Fibroblast of the aortic adventitia (primary cell): Measurements from ENCODE around the gene HMCN2. TPM values are rescaled to one million over a fixed set of nuclear protein-coding genes. Genes with fewer than 3 reads are reported as not detected.

Experiments
- DNase-seq: peaks from one replicate; pipeline ENCODE4 v3.0.0-alpha.2; 2010; ENCODE audit warnings: low read depth
- H3K4me3 ChIP-seq: 2 replicates; pipeline ENCODE4 v1.5.1; 2011; ENCODE audit warnings: low read depth, mild to moderate bottlenecking, control low read depth, low read length, moderate library complexity
- CTCF ChIP-seq: IDR thresholded peaks from 2 replicates; pipeline ENCODE4 v1.5.1; 2011; ENCODE audit warnings: mild to moderate bottlenecking, low read length, control low read depth, inconsistent platforms; ENCODE audit not compliant: insufficient read depth
- total RNA-seq: library from RNA; depleted of rRNA; stranded (reverse); fragments of >200 nt; gene quantifications from 2 replicates; pipeline ENCODE4 v1.2.3, GENCODE V29; 2012; ENCODE audit warnings: low replicate concordance

HMCN2 gene
- total RNA-seq, 1 donor = not detected

- no peak for TF ChIP-seq CTCF
- no peak for DNase-seq
- H3K4me3 ChIP-seq = no peak overlapping the region
Measured at GRCh38 chr9:130425741-130426466, 160.3 kb downstream of the HMCN2 start.

GRCh38 chr9:130426467-130426773, 160.9 kb downstream of the HMCN2 start:
- DNase-seq = no peak
- no peak for TF ChIP-seq CTCF
- no peak overlapping the region for H3K4me3 ChIP-seq

GRCh38 chr9:130426883-130427282, 161.3 kb downstream of the HMCN2 start:
- peak; percentile 39 for DNase-seq
- peak; percentile 7 for TF ChIP-seq CTCF
- H3K4me3 ChIP-seq = no peak overlapping the region

- DNase-seq = no peak
- no peak for TF ChIP-seq CTCF
- no peak overlapping the region for H3K4me3 ChIP-seq
Measured at GRCh38 chr9:130427326-130427725, 161.8 kb downstream of the HMCN2 start.

DNA sequence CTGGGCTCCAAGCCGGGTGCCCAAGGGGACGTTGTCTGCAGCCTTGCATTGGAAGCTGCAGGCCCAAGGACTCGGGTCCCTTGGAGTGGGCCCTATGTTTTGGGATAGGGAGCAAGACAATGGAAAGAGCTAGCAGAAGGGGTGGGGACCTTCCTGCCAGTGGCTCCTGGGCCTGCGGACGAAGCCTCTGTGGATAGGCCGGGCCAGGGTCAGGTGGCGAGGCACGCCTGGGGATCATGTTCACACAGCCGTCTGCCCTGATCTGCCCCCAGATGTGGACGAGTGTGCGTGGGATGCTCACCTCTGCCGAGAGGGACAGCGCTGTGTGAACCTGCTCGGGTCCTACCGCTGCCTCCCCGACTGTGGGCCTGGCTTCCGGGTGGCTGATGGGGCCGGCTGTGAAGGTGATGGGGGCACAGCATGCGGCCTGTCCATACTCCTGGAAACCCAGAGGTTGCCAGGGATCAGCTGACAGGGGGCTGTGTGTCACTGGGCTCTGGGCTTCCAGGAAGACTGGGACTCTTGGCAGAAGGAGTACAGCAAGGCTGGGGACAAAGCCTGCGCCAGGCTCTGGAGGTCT, 162.6 kb downstream of the HMCN2 start:
- no peak overlapping the region for H3K4me3 ChIP-seq
- TF ChIP-seq CTCF = no peak
- DNase-seq = no peak

- no peak overlapping the region for H3K4me3 ChIP-seq
- no peak for DNase-seq
- TF ChIP-seq CTCF = no peak
Measured at GRCh38 chr9:130429381-130429780, 163.8 kb downstream of the HMCN2 start.

DNA sequence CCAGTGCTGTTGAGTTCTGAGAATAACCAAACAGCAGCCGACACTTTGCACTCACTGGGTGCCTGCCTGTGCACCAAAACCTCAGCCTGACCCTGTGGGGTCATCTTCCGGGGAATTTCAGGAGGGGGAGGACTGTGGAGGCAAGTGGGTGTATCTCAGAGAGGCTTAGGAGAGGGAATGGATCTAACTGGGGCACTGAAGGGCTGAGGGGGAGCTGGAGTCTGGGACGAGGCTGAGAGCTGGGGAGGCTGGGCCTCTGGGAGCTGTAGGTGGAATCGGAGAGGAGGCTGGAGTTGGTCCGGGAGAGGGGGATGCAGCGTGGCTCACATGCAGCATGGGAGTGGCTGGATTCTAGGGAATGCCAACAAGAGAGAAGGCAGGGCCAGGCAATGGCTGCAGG, 164.3 kb downstream of the HMCN2 start:
- TF ChIP-seq CTCF = no peak
- no peak overlapping the region for H3K4me3 ChIP-seq
- no peak for DNase-seq
